ENCODE results near the gene KLF9. TPM values are rescaled to one million over a fixed set of nuclear protein-coding genes. Genes with fewer than 3 reads are reported as not detected.
A peak's percentile ranks its signal among the peaks of the same experiment; 100 is the strongest.

Gene KLF9
- total RNA-seq, 1 donor from 2014 or later: 6.1 TPM

DNA sequence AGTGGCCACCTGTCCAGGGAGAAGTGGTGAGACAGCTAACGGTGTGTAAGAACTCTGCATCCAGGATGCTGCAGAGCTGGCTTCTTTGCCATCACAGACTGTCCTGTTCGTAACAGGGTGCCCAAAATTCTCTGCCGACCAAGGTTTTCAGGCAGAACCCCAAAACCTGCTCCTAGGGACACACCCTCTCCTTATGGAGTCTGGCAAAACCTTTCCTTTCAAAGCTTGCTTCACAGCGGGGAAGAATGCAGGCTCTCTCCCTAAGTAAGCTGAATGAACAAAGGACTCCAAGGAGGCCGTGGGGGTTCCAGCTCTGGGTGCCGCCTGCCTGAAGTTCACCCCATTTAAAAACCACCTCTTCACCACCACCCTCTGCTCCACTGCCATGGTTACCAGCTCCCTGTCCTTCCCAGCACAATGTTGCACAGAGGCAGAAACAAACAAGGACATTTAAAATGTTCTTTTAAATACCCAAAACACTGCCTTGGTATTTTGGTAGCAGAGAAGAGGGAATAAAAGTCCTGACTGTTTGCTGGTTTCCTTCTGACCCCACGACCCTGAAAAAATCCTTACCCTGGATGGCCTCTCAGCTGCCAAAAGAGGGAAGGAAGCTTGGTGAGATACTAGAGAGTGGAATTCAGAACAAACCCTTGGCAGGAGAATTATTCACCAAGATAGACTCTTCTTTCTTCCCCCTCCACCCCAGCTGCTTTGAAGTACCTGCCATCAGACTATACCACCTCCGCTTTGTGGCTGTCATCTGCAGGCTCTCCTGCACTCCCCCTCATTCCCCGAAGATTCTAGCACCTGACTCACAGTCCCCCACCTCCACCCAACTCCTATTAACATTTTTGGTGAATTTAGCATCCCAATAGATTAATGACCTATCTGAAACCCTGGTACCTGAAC is 7.1 kb upstream of the KLF9 start:
- ATAC-seq: no peak

DNA sequence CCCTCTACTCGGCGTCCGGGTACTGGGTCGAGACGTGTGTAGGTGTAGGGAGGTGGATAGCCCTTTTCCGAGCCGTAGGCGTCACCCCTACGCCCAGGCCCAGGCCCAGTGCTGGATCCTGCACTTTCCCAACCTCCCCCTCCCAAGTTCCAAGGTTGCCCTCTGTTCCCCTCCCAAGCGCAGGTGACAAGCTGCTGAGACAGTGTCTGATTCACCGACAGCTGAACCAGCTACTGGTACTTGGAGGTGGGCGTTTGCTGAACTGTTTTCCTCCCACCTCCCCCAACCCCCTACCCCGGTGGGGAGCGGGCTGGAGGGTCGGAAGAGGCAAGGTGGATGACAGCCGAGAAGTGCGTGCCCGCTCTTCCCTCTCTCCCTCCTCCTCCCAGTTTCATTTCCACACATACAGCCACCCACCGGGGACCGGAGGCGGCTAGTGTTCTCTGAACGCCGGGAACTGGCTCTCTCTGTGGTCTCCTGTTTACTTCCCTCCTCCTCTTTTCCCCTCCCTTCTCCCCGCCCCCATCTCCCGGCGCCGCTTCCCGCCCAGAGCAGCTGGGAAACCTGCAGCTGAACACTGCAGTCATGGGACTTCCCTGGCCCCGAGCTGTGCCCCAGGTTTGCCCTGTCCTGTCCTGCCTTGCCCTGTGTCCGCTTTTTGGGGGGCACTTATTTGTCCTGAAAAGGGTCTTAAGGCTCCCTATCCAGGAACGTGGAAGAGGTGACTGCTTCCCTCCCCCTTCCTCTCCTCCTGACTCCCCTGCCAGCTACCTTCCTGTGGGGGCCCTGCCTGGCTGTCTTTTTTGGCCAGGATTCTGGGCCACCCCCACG is 6.2 kb upstream of the KLF9 start:
- ATAC-seq: peak; percentile 37

DNA sequence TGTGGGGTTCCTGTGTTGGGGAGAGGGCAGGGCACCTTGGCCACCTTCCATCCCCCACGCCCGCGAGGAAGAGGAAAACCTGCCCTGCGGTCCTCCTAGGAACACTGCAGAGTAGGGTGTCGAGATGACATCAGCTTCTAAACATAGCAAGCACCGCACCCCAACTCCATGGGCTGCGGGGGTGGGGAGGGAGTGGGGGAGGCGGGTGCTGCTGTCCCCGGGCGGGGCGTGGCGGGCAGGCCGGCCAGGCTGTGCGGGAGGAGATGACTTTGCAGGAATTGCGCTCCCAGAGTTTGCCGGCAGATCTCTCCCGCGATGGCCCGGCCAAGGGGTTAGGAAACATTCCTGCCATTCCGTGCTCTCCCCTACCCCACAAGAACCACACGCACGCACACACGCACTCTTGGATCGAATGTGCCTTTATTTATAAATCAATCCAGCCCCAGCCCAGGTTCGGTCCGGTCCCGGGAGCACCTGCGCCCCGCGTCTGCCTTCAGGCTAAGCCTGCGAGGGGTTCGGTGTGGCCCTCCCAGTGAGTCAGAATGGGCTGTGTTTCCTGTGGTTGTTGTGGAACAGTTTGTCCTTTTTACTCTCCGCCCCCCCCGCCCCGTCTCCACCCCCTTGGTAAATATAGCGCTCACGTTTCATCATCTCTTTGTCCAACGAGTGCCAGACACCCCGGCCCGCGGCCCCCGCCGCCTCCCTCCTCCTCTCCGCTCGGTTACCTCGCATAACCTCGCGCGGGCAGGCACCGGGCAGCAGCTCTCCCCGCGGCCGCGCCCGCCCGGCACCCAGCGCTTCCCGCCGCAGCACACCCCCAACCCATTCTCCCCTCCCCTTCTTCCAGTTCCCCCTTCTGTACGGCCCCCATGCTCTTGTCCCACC is 5.3 kb upstream of the KLF9 start:
- peak; percentile 85 for ATAC-seq

DNA sequence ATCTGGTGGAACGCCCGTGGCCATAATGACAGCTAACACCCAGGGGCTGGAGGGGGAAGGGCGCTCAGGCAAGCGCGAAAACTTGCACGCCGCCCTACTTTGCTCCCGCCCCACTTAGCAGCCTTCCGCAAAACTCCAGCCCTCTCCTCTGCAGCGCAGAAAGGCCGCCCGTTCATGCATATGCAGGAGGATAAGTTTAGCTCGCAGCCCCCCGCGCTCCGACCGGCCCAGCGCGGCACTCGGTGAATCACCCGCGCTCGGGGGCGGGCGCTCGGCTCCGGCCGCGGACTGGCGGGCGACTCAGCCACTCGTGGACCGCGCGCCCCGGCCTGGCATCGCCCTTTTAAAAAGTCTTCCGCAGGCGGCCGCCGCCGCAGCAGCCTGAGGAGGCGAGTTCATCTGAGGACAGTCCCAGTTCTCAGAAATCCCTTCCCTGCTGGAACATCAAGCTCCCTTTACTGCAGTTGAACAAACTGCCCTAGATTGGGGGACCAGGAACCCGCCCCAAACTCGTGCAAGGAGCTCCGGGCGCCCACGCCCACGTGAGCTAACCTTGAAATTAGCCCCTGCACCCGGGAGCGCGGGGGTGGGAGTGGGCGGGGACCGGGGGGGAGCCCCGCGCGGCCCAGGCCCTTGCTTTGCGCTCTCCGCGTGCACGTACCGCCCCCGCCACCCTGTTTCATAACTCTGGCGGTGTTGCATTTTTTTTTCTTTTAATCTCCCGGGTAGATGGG is 4.5 kb upstream of the KLF9 start:
- ATAC-seq: peak; percentile 68

DNA sequence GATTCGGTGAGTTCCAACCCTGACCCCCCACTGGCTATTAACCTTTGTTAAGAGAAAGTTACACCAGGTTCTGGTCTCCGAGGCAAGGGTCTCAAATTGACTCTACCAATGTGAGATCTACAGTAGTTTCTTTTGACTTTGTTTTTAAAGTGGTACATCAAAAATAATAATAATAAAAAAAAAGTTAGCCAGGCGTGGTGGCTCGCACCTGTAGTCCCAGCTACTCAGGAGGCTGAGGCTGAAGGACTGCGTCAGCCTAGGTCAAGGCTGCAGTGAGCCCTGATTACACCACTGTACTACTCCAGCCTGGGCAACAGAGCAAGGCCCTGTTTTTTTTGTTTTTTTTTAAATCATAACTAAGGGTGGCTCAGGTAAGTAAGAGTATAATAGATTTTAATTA is 1.0 kb upstream of the KLF9 start:
- no peak for ATAC-seq

DNA sequence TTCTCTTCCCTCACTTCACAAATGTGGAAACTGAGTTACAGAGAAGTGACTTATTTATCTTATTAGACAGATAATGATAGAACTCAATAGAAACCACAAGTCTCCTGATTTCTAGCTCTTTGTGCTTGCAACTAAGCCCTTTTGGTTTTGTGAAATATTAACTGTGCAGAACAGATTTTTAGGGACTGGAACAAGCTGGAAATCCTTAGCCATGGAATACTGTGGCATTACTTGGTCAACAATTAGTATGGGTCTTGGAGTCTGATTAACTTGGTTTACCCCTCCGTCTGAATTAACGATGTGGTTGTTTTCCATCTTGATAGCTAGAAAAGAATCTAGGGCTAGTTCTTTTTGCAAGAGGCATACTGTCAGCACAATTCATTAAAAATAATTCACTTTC is 584 bp upstream of the KLF9 start:
- no peak for ATAC-seq

DNA sequence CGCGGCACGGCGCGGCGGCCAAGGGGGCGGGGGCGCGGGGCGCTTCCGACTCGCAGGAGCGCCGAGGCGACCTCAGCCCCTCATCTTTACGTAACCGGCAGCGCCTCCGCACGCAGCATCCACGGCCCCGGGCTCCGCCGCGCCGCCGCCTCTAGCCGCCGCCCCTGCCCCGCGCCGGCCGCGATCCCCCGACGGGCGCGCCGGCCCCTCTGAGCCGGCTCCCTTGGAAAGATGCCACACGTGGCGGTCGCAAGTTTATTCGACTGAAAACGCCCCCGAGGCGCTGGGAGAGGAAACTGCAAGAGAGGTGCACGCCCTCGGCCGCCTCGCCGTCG is 1.0 kb downstream of the KLF9 start:
- ATAC-seq: peak; percentile 14

DNA sequence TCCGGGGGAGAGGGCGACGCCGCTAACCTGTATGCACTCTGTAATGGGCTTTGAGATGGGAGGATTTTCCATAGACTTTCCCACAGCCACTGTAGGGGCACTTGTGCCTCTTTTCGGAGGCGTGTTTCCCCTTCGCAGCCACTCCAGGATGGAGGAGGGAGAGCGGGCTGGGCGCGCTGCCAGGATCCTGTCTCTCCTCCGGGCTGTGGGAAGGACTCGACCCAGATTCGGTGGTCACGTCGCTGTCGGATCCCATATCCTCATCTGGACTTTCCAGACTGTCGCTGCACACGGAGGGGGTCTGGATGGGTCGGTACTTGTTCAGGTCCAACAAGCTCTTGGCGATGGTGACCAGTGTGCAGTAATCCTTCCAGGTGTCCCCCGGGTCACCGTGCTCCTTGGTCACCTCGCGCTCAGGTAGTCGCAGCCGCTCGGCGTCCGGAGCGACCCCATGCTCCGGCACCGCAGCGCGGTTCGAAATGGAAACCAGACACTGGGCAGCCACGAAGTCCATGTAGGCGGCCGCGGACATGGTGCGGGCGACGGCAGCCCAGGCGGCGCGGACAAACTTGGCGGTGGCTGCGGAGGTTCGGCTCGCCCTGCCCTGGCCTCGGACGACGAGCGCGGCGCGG is 1.5 kb downstream of the KLF9 start:
- ATAC-seq: peak; percentile 42

DNA sequence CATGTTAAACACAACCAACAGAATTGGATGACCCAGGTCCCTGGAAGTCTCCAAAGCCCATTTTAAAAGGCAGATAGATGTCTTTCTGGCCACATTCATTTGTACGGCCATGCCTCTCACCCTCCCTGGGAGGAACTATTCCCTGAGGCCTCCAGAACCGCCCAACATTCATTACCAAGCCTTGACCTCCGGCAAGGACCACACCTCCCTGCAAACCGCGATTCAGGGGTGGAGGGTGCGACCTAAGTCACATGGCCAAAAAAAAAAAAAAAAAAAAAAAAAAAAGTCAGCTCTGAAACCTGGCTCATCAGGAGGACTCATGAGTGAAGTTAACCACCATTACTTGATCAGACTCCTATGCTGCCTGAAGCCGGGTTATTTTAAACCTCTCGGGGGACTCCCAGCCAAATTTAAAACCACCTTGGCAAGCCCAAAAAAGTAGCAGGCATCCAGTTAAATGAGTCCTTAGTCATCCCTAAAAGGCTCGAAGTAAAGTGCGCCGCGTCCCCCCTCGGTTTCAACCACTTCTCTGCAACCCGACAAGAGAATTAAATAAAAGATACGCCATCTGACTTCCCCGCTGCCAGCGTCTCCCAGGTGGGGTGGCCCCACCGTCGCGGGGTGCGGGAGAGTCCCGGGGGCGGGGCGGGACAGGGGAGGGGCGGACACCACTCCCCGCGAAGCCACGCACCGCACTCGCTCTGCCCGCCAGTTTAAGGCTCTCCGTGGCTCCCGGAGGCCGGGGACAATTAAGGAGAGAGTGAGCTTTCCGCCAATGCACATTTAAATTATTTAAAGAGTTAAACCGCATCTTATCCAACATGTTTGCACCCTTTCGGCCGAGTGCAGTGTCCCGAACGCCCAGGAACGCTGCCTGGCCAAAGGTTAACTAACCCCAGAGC is 2.3 kb downstream of the KLF9 start:
- peak; percentile 63 for ATAC-seq

DNA sequence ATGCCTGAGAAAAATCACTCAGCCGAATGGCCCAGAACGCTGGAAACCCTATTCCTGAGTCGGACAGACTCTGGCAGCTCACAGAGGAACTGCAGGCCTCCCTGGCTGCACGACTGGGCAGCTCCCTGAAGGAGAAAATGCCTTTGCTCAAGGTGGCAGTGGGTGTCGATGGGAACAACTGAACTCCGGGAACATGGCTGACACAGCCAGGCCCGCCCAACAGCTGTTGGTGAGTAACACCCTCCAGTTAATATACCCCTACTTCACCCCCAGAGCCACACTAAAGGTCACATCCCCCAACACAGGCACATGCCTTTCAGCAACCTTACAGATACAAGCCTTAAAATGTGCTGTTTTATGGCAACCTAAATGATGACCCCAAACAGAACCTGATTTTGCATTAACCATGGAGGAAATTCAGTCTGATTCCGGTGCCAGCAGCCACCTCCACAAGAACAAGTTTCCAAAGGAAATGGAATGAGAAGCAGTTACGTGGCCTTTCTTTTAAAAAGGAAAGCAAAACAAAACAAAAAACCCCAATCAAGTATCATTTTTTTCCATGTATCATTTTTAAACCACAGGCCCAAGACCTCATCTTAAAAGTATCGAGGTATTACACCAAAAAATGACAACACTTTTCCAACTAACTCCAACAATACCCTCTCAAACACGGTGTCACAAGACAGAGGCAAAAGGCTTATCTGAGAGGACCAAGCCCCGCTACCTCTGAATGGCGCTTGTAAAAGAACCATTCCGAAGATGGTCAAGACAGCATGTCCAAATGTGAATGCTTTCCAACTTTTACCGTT is 3.1 kb downstream of the KLF9 start:
- no peak for ATAC-seq

DNA sequence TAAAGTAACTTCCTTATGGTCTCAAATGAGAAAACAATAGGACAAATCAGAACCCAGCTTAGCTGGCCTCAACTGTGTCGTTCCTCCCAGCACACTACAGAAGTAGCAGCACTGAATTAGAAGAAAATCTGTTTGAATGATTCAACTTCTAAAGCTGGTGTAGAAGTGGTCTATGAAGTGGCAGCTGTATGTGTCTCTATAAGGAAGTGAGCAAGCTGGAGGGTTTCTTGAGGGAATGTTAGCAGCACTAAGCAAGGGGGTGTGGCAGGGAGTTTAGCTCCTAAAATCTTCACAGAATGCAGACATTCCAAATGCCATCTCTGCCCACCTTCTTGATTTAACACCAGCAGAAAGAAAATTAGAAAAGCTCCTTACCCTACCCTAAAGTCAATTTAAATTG is 4.1 kb downstream of the KLF9 start:
- ATAC-seq: no peak

DNA sequence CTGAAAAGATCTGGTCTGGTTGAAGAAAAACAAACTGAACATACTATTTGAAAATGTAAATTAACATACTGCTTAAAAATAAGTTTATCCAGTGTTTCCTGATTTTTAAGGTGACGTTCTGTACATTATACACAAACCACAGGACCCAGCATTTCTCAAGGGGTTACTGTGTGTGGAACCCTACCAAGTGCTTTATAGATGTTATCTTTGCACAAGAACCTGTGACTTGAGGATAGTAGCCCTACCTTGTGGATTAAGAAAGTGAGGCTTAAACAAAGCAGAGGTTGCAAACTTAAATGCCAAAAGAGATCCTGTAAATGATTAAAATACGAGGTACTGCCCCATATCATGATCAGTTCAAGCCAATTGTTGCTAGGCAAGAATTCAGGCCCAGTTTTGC is 4.7 kb downstream of the KLF9 start:
- ATAC-seq: no peak

DNA sequence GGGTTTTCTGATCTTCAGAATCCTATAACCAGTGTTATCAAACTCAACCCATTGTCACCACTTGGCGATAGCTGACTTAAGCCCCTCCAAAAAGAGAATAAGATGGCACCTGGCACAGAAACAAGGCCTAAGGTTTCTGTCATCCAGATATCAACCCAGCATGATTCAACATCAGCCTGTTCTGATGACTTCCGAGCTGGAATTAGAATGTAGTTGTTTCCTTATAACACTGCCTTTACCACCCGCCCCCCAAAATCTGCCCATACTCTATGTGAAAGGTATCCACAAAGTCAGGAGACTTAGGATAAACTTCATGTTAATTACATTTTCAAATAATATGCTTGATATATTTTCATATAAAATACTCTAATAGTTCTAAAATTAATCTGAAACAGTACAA is 5.2 kb downstream of the KLF9 start:
- no peak for ATAC-seq

DNA sequence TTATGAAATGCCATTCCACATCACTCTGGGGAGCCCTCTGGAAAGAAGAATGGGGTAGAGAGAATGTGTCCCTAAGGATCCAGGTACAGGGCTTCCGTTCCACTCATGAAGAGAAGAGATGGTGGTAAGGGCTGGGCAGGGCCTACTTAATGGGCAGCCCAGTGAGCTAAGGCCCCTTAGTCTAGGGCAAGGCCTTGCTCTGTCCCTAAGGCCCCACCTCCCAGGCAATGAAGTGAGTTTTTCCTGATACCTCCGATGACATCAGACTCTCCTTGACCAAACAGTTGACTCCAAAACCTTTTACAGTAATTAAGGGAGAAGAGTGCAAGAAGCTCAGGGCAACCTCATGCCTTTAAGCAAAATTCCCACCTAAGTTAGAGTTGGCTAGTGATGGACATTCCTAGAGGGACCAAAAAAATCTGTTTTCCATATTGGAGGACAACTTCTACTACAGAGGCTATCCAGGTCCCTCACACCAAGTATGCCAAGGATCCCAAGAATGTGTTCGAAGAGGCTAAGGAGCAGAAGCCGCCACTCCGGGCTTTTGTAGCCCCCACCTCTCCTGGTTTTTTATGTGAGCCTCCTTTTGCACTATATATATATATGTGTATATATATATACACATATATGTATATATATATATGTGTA is 5.9 kb downstream of the KLF9 start:
- ATAC-seq: no peak

DNA sequence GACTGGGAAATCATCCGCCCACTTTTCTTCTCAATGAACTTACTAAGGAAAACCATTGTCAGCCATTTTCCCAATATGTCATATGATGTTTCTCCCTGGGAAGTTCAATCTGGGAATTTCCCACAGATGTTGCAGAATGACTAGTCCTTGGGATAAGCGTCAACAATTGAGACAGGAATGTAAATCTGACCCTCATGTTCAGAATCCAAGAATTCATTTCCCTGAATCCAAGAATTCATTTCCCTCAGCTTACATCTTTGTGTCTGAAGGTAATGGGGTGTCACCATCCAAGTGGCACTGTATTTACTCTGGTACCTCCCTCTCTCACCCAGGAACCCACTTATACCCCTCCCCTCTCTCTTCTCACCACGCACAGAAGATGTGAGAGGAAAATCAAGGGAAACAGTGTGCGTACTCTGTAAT is 7.4 kb downstream of the KLF9 start:
- ATAC-seq: no peak

DNA sequence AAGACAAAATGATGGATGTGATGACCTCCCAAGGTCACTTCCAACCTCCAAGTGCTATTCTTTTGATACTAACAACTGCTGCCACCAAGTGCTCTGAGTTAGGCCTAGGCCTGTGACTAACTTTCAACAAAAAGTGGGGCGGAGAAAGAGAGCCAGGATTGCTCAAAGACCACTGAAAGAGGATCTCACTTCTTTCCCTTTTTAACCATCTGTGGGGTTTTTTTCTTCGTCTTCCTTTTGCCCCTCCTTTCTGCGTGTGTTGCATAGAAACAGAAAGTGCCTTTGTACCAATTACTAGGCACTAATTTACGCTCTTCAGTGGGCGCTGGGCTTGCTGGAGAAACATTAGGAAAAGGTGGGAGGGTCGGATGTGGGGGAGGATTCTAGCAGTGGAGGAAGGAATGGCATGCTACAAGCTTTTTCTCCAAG is 8.0 kb downstream of the KLF9 start:
- no peak for ATAC-seq

DNA sequence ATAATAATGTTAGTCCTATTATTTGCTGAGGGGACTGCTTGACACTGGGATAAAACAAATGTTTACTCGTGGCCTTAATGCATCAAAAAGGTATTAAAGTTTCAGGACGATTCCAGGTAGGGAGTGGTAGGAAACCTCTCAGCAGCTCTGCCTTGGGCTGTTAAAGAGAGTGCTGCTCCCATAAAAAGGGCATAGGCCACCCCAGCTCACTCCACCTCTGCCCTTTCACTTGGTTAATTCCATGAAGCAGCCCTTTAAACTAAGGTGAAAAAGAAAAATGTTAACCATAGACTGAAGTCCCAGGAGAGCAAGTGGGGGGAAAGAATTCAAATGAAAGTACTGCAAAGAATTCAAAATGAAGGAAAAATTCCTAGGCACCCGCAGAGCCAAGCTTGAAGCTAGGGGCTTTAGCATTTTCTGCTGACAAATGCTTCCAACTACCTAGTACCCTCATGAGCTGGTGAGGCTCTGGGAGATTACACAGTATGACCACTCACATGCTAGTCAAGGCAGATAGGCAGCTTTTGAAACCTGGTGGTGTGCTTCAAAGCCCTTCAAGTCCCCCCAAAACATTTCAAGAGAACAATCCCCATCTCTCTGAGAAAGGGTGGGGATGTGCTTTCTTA is 8.5 kb downstream of the KLF9 start:
- ATAC-seq: no peak

DNA sequence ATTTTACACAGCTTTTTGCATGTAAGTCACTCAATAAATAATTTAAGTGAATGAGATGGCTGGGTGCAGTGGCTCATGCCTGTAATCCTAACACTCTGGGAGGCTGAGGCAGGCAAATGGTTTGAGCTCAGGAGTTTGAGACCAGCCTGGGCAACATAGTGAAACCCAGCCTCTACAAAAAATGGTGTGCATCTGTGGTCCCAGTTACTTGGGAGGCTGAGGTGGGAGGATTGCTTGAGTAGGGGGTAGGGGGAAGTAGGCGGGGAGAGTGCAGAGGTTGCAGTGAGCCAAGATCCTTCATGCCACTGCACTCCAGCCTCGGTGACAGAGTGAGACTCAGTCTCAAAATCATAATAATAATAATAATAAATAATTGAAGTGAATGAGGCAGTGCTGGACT is 10.2 kb downstream of the KLF9 start:
- no peak for ATAC-seq

DNA sequence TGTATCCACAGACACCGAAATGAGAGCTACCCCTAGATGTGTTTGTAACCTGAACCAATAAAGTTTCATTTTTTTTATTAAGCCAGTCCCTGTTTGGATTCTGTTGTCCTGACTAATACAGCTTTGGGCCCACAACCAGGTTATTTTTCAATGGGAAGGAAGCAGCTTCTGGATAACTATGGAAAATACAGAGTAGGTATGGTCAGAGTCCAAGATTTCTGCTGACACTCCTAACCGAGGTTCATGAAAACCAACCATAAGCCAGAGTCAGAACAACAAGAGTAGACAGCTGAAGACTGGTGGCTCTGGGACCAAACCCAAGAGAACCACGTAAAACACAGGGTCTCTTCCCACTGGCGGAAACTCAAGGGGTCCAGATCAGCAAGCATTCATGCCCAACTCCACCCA is 10.8 kb downstream of the KLF9 start:
- ATAC-seq: no peak
